Measurements from ENCODE around the gene S100A14. TPM values are rescaled to one million over a fixed set of nuclear protein-coding genes. Genes with fewer than 3 reads are reported as not detected.

The S100A14 gene
- polyA plus RNA-seq, 4 donors: 0.96 to 29.2 (median 18.9) TPM

DNA sequence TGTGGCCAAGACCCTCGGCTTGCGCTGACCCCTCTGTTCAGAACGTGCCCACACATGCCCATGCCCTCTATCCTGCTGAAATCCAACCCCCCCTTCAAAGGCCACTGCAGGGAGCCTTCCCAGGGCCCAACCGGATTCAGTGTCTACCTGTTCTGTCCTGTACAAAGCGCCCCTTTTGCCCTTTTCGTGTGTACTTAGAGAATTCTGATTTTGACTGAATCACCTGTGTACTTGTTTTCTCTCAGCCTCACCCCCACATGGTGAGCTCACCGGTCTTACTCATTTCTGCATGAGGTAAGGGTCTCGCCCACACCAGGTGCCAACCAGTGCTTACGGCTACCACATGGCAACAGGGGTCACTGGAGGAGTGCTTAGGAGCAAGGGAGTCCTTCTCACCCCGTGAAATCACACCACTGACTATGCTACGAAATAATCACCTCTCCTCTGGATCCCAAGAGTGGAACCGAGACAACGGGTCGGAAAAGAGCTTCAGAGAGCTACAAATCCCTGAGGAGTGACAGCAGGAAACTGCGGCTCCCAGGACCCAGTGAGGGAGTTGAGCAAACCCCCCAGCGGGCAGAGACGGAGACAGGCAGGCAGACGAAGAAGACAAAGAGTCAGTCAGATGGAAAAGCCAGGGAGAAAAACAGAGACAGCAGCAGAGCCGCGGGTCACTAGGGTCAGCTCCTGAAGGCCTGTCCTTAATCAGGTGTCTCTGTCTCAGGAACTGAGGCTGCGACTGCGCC lies 48.3 kb downstream of the S100A14 start:
- DNase-seq (ENCODE audit: low read depth in 4 of 4, low spot score in 3 of 4): no peak

GRCh38 chr1:153566414-153567371 lies 49.4 kb downstream of the S100A14 start:
- peak in 1 of 4 donors; percentile 72 for DNase-seq (ENCODE audit: low read depth in 4 of 4, low spot score in 3 of 4)

DNA sequence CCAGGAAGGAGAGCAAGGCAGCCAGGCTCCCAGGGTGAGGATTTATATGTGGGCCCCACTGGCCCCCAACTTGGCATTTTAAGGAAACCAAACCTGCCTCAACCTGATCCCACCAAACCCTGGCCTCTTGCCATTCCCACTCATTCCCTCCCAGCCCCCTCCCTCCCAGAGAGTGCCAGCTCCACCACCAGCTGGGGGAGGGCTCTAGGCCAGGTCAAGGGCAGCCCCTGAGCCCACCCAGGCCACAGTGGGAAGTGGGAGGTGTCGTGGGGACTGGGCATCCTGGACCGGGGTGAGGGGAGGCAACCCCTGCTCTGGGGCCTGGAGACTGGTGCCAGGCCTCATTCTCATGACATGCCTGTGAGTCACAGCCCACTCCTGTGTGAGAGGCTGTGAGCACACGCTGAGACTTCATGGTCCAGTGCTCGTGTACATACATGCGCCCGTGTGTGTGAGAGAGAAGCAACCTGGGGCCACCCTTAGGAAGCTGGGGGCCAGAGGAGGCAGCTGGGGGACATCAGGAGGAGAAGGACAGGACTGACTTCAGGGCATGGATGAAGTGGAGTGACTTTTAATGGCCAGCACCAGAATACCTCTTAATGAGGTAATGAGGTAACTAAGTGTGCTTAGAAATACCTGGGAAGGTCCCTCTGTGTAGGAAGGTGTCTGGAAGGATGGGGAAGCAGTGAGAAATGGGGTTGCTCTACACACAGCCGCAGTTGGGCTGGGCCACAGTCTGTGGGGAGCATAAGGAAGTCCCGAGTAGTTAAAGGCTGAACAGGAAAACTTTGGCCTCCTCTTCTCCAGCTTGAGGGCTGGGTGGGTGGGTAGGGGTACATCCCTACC lies 50.4 kb downstream of the S100A14 start, which contains the start of gene S100A2:
Gene S100A2, minus strand, starts transcription at position 316 of the 846 bp plus-strand sequence. CDS start 1,967 bp downstream, outside the sequence.
- DNase-seq (ENCODE audit: low read depth in 4 of 4, low spot score in 3 of 4): no peak

Other genes starting within 250 kb of the S100A14 start
- 1 to 10 TPM in 3 of 4 donors, not detected in 1; 1.4 to 3.0 (median 1.7) TPM for gene S100A12, start 240.7 kb downstream of the S100A14 start, polyA plus RNA-seq (ENCODE audit: insufficient read length in 4 of 4)
- gene S100A8, start 225.3 kb downstream of the S100A14 start, polyA plus RNA-seq (ENCODE audit: insufficient read length in 4 of 4): 10 to 100 TPM in 3 of 4 donors, 1 to 10 TPM in 1; 5.5 to 22.6 (median 16.0) TPM
- gene S100A7A, start 199.8 kb downstream of the S100A14 start, polyA plus RNA-seq (ENCODE audit: insufficient read length in 4 of 4): not detected
- under 1 TPM in 1 of 4 donors, not detected in 3; 0.47 TPM for gene S100A7, start 155.7 kb downstream of the S100A14 start, polyA plus RNA-seq (ENCODE audit: insufficient read length in 4 of 4)
- 100 to 1,000 TPM; 185 to 449 (median 318) TPM for gene S100A6, start 80.3 kb downstream of the S100A14 start, polyA plus RNA-seq (ENCODE audit: insufficient read length in 4 of 4)
- 1 to 10 TPM in 1 of 4 donors, under 1 TPM in 3; 0.49 to 1.0 (median 0.82) TPM for gene S100A5, start 75.4 kb downstream of the S100A14 start, polyA plus RNA-seq (ENCODE audit: insufficient read length in 4 of 4)
- gene S100A4, start 70.5 kb downstream of the S100A14 start, polyA plus RNA-seq (ENCODE audit: insufficient read length in 4 of 4): 100 to 1,000 TPM in 1 of 4 donors, 10 to 100 TPM in 3; 36.5 to 106 (median 59.5) TPM
- under 1 TPM; 0.18 to 0.39 (median 0.22) TPM for gene S100A3, start 67.1 kb downstream of the S100A14 start, polyA plus RNA-seq (ENCODE audit: insufficient read length in 4 of 4)
- gene S100A2, start 50.5 kb downstream of the S100A14 start, polyA plus RNA-seq (ENCODE audit: insufficient read length in 4 of 4): 10 to 100 TPM in 1 of 4 donors, 1 to 10 TPM in 3; 1.4 to 11.8 (median 7.7) TPM
- gene S100A16, start 3.2 kb downstream of the S100A14 start, polyA plus RNA-seq (ENCODE audit: insufficient read length in 4 of 4): 100 to 1,000 TPM in 3 of 4 donors, 10 to 100 TPM in 1; 91.7 to 107 (median 101) TPM
- 100 to 1,000 TPM; 121 to 152 (median 151) TPM for gene S100A13, start 11.2 kb upstream of the S100A14 start, polyA plus RNA-seq (ENCODE audit: insufficient read length in 4 of 4)
- 10 to 100 TPM in 3 of 4 donors, 1 to 10 TPM in 1; 1.5 to 23.5 (median 18.9) TPM for gene S100A1, start 12.1 kb upstream of the S100A14 start, polyA plus RNA-seq (ENCODE audit: insufficient read length in 4 of 4)
- 100 to 1,000 TPM in 3 of 4 donors, 10 to 100 TPM in 1; 99.3 to 149 (median 123) TPM for gene CHTOP, start 17.7 kb upstream of the S100A14 start, polyA plus RNA-seq (ENCODE audit: insufficient read length in 4 of 4)
- gene SNAPIN, start 42.4 kb upstream of the S100A14 start, polyA plus RNA-seq (ENCODE audit: insufficient read length in 4 of 4): 10 to 100 TPM; 45.9 to 59.5 (median 52.3) TPM
- gene ILF2, start 54.7 kb upstream of the S100A14 start, polyA plus RNA-seq (ENCODE audit: insufficient read length in 4 of 4): 100 to 1,000 TPM; 243 to 320 (median 286) TPM
- 10 to 100 TPM; 36.2 to 74.9 (median 63.8) TPM for gene NPR1, start 62.4 kb upstream of the S100A14 start, polyA plus RNA-seq (ENCODE audit: insufficient read length in 4 of 4)
- gene INTS3, start 111.7 kb upstream of the S100A14 start, polyA plus RNA-seq (ENCODE audit: insufficient read length in 4 of 4): 100 to 1,000 TPM in 2 of 4 donors, 10 to 100 TPM in 2; 71.4 to 144 (median 105) TPM
- gene SLC27A3, start 159.1 kb upstream of the S100A14 start, polyA plus RNA-seq (ENCODE audit: insufficient read length in 4 of 4): 10 to 100 TPM; 31.8 to 50.5 (median 41.7) TPM

Measured in left renal pelvis (tissue), 4 donors.